ENCODE data around the gene RAD51B.
"Not testable (repeated sequence)": the region's sequence is repeated elsewhere in the genome, so short reads cannot be mapped to it uniquely, and the experiment has no call there.

- TF ChIP-seq, protein P1, sequence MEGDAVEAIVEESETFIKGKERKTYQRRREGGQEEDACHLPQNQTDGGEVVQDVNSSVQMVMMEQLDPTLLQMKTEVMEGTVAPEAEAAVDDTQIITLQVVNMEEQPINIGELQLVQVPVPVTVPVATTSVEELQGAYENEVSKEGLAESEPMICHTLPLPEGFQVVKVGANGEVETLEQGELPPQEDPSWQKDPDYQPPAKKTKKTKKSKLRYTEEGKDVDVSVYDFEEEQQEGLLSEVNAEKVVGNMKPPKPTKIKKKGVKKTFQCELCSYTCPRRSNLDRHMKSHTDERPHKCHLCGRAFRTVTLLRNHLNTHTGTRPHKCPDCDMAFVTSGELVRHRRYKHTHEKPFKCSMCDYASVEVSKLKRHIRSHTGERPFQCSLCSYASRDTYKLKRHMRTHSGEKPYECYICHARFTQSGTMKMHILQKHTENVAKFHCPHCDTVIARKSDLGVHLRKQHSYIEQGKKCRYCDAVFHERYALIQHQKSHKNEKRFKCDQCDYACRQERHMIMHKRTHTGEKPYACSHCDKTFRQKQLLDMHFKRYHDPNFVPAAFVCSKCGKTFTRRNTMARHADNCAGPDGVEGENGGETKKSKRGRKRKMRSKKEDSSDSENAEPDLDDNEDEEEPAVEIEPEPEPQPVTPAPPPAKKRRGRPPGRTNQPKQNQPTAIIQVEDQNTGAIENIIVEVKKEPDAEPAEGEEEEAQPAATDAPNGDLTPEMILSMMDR (IDR thresholded peaks at IDR 0.05), result not testable (repeated sequence)
- not testable (repeated sequence) for TF ChIP-seq TCF7L2 (IDR thresholded peaks at IDR 0.05; ENCODE audit: low read depth, low read length)
These were observed 614.6 kb downstream of the RAD51B start for GRCh38 chr14:68434173-68434572.
